ENCODE data around the gene DIRAS1.

The DIRAS1 gene, protein sequence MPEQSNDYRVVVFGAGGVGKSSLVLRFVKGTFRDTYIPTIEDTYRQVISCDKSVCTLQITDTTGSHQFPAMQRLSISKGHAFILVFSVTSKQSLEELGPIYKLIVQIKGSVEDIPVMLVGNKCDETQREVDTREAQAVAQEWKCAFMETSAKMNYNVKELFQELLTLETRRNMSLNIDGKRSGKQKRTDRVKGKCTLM

DNA sequence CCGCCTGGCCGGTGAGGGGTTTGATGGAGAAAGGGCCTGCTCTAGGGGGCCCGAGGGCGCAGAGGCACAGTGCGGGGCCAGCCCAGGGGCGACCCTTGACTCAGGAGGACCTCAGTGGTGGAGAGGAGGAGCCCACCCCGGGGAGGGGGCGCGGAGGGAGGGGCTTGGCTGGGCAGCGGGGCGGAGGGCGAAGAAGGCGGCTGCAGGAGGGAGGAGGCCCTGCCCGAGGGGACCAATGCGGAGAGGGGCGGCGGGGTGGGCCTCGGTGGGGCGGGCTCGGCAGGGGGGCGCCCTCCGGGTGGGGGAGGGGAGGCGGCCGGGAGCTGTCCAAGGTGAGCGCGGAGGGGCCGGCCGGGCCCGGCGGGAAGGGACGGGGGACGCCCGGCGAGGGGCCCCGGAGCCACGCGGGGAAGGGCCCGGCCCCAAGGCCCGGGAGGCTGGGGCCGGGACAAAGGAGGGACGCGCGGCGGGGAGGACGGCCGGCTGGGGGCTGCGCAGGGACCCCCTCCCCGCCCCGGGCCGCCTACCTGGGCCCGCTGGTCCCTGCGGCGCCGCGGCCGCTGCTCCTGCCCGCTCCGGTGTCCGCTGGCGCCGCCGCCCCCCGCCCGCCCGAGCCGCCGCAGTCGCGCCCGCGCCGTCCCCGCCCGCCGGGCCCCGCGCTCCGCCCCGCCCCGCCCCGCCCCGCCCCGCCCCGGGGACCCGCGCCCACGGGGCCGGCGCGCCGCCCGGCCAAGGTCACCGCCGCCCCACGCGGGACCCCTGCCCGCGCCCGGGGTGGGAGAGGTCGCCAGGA lies at the start of gene DIRAS1:
DIRAS1 (minus strand) TSS at position 596 of the 793 bp plus-strand sequence. CDS start 3,566 bp downstream, outside the sequence.
- no peak for DNase-seq

DNA sequence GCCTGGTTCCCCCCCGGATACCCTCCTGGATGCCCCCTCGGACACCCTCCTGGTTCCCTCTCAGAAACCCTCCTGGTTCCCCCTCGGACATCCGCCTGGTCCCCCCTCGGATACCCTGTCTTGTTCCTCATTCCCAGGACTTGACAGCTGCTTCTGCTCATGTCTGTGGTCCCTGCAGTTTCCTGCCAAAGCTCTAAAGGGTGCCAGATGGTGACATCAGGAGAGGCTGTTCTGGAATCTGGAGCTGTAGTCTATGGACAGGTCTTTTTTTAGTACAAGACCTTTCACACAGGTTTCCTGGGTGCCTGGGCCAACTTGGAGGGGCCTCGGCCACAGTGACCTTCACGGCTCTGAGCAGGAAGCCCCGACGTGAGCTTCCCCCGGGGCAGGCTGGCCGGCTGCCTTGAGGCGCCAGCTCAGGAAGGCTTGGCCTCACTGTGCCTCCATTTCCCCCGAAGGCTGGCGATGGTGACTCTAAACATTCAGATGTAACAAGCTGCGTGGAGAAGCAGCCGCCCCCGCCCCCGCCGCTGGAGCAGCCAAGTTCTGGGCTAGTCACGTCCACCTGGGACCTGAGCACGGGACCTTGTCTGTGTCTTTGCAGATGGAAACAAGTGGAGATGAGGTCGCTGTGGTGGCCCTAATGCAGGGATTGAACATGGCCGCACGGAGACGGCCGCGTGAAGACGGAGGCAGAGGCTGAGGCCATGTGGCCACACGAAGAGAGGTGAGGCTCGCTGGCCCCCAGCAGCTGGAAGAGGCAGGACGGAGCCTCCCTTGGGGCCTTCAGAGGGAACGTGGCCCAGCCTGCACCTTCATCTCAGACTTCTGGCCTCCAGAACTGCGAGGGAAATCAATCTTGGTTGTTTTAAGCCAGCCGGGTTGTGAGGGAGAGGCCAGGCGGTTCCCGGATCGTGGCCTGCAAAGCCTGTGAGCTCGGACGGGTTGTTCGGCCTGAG lies 49.2 kb upstream of the DIRAS1 start:
- no peak for DNase-seq

DNA sequence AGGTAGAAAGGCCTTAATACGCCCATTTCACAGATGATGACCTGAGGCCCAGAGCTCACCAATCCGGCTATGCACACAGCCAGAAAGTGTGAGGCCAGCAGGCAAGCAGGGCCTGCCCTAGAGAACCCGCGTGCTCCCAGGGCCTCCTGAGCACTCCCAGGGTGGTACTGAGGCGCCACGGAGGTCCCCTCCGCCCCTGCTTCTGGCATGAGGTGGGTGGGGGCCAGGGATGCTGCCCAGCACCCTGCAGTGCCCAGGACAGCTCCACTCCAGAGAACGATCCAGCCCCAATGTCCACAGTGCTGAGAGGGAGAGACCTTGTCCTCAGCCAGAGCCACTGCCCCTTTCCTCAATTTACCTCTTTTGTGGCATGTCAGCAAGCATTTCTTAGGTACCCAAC lies 48.0 kb upstream of the DIRAS1 start:
- no peak for DNase-seq

DNA sequence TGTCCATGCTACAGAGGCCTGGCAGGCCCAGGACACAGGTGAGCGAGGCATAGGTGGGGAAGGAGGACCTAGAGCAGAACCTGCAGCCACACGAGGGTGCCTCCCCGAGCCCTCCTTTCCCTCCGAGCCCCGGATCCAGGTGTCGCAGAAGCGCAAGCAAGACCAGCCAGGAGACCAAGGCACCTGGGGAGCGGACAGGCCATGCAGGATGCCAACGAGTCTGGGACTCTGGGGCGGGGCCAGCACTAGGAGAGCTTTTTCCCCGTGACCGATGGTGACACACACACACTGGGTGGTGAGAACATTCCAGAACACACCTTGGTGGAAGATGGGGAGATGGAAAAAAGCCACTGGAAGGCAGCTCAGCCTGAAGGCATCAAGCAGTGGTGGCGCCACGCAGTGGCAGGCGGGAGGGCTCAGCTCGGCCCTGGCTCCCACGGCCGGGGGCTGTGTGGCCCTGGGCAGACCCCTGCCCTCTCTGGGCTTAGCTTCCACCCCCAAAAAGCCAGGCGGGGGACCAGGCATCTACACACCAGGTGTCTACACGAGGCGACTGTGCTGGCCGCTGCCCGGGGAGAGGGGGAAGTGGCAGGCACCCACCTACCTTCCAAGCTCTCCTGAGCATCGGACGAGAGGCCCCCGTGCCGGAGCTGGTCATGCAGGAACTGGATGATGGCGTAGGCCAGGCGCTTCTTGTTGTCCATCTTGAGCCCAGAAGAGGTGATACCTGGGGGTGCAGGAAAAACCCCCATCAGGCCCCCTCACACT lies 47.4 kb upstream of the DIRAS1 start:
- DNase-seq = no peak

DNA sequence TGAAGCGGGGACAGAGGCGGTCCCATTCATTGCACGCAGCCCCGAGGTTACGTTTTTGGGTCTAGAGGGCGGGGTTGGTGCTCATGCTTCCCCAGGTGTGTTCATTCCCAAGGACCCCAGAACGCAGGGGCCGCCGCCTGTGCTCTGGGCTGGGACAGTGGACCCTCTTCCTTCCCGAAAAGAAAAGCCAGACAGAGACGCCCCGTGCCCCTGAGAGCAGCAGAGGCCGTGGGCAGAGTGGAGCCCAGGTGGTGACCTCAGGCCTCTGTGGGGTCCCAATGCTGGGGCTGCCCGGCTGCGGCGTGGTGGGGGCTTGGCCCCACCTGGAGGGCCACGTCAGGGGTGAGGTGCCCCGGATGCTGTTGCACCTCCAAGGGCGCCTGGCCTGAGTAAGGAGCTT lies 46.5 kb upstream of the DIRAS1 start:
- no peak for DNase-seq

DNA sequence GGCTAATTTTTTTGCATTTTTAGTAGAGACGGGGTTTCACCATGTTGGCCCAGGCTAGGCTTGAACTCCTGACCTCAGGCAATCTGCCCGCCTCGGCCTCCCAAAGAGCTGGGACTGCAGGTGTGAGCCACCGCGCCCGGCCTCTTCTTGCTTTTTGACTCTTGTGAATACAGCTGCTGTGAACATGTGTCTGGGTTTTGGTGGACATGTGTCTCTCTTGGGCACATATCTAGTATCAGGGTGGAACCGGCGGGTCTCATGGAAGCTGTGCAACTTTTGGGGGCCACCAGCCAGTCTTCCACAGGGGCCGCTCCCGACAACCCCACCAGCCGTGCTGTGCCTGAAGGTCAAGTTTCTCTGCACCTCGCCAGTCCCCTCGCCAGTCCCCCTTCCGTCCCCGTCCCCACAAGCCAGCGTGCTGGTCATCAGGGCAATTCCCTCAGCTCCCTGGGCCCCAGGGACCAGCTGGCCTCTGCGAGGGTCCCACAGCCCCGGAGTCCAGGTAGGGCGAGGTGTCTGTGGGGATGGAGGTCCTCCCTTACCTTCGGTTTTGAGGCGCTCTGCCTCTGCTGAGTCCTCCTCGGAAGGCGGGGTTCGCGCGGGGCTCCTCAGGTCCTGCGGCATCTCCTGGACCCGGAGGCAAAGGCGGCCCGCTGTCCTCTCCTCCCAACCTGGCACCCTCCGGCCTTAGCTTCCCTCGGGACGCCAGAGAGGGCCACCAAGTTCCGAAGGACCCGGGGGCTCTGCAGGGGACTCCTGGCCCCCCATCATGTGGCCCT lies 45.6 kb upstream of the DIRAS1 start:
- DNase-seq = no peak

DNA sequence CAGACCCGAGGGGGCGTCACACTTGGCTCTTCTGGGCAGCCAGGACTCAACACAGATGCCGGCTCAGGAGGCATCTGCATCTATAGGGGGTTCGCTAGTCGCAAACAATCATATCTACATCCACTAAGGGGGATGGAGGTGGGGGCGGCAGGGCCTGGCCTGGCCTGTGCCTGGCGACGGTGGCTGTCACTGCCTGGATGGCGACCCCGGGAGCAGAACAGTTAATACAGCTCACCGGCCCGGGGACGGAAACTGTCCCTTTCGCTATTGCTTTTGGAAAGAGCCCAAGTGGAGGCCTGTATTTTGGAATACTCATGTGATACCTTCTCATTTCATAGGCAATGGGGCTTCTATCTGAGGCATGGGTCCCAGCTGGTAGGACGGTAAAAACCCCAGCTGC lies 44.2 kb upstream of the DIRAS1 start:
- DNase-seq = no peak

DNA sequence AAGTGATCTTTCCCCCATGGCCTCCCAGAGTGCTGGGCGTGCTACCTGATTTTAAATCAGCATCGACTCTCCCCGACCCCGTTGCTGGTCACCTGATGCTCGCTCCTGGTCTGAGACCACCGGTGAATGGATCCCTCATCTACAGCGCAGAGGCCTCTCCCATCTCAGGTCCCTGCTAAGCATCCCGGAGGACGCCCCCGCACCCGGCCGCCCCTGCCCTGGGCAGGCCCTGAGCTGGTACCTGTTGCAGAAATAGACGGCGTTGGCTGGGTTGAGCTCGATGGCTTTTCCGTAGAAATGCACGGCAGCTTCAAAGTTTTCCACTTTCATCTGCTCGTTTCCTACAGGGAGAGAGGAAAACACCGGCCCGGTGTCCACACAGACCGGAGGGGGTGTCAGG lies 43.8 kb upstream of the DIRAS1 start:
- DNase-seq = no peak

DNA sequence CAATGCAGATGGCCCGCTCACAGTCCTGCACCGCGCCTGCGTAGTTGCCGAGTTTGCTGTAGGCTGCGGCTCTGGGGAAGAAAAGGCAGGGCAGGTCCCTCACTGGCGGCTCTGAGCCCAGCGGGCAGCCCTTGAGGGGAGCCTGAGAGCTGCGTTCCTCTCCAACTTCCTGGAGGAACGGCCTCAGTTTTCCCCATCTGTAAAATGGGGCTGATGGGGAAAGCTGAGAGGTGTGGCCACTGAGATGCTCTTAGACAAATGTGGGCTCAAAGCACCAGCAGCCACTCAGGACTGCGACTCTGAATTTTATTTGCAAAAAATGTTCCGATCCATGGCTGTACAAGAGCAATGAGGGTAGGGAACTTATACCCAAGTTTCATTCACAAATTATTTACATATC lies 42.5 kb upstream of the DIRAS1 start:
- DNase-seq = no peak

DNA sequence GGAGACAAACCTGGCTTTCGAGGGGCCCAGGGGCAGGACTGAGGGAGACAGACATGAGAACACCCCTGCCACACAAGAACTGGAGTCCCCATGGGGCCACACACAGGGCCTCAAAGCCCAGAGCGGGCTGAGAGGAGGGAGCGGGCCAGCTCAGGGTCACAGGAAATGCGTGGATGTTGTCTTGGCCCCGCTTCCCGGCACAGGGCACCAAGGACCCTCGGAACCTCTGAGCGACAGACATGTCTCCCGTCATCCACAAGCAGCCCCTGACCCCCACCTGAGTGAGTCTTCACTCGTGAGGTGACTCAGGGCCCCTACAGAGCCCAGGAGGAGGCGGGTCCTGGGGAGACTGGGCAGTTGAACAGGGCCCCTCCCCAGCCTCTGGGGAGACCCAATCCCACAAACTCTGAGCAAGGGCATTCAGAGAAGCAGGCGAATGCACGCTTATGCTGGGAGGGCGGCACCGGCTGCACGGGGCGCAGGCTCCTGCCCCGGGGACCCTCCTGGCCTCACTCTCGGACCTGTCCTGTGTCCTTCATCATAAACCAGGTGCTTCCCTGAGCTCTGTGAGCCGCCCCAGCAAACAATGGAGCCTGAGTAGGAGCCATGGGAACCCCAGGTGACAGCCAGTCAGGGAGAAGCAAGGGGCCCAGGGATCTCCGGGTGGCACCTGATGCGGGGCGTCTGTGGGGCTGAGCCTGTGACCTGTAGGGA lies 41.8 kb upstream of the DIRAS1 start:
- DNase-seq = no peak

DNA sequence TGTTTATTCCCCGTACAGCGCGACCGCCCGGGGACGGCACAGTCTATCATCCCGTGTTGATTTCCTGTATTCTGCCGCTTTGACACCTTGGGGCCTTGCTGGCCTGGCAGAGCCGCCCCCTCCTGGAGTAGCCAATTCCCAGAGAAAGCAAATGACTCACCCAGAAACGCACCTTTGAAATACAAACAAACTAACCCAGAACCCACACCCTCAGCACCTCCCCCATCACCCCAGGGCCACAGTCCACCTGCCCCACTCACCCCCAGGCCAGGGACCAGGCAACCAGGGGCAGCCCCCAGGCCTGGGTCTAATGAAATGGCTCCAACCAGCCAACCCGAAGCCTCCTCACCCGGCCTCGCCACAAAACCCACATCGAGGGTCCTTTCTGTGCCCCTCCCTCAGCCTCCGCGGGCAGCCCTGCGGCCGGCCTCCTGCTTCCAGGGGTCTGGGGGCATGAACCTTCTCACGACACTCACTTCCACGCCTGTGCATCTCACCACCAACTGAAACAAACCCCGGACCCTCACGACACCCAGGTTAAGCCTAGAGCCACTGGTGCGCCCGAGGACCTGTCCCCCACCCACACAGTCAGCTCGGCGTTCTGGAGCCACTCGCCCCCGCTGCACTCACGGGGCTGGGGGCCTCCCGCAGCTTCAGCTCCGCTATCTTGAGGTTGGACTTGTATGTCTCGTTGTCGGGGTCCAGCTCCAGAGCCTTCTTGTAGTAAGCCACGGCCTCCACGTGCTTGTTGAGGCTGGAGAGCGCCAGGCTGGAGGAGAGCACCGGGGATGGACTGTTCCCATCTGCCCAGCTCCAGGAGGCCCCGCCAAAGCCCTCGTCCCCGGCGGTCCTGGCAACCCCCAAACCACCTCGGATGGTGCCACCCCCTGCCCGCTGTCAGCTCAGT lies 41.0 kb upstream of the DIRAS1 start:
- DNase-seq = no peak

DNA sequence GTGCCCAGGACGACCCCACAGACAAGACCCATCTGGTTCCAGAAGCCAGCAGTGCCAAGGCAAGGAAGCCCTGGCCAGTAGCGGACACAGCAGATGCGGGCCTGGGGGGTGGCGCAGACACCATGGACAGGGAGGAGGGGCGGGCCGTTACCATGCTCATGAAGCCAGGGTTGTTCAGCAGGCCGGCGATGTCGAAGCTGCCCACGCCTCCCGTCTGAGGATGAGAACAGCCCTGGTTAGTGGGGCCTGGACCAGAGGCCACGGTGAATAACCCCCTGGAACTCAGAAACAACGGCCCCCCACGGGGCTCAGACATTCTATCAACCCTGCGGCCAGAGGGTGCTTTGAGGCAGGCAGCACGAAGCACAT lies 40.1 kb upstream of the DIRAS1 start:
- no peak for DNase-seq

DNA sequence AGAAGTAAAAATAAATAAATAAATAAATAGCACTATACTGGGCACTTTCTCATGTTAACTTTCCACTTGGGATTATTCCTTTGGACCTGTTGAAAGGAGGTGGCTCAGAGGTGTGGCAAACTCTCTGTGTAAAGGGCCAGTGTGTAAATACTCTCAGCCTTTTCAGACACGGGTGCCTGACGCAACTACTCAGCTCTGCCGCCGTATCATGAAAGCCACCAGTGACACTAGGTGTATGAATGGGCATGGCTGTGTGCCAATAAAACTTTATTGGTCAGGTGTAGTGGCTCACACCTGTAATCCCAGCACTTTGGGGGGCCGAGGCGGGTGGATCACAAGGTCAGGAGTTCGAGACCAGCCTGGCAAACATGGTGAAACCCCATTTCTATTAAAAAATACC lies 38.8 kb upstream of the DIRAS1 start:
- DNase-seq = no peak

DNA sequence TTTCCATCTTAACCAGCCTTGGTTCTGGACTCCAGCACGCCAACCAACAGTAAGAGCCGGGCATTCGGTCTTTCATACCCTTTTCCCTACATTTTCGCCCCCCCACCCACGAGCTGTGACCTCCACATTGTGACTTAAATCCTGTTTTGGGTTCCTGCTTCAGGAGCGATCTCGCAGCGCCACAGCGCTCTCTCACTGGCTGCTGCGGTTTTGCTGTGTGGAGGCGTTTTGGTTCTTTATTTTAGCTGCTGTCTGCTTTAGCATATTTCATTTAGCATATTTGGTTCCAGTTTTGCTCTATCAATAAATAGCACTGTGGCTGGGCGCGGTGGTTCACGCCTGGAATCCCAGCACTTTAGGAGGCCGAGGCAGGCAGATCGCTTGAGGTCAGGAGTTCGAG lies 38.2 kb upstream of the DIRAS1 start:
- no peak for DNase-seq

DNA sequence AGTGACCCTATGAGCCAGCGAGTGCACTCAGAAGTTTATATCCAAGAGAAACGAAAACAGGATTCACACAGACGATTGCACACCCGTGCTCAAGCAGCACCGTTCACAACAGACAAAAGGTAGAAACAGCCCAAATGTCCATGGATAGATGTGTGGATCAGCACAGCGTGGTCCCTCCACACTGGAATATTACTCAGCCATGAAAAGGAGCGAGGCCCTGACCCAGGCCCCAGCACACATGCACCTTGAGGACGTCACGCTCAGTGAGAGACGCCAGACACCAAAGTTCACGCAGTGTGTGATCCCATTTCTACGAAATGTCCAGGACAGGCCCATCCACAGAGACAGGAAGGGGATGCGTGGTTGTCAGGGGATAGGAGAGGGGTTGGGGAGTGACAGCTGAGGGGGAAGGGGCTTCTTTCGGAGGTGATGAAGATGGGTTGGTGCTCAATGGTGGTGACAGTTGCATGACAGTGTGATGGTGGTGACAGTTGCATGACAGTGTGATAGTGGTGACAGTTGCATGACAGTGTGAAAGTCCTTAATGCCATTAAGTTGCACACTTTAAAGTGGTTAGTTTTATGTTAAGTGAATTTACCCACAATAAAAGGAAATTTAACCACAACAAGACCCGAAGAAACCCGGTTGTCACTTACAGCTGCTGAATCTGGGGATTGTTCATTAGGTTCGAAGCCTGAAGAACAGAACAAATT lies 37.6 kb upstream of the DIRAS1 start:
- no peak for DNase-seq

DNA sequence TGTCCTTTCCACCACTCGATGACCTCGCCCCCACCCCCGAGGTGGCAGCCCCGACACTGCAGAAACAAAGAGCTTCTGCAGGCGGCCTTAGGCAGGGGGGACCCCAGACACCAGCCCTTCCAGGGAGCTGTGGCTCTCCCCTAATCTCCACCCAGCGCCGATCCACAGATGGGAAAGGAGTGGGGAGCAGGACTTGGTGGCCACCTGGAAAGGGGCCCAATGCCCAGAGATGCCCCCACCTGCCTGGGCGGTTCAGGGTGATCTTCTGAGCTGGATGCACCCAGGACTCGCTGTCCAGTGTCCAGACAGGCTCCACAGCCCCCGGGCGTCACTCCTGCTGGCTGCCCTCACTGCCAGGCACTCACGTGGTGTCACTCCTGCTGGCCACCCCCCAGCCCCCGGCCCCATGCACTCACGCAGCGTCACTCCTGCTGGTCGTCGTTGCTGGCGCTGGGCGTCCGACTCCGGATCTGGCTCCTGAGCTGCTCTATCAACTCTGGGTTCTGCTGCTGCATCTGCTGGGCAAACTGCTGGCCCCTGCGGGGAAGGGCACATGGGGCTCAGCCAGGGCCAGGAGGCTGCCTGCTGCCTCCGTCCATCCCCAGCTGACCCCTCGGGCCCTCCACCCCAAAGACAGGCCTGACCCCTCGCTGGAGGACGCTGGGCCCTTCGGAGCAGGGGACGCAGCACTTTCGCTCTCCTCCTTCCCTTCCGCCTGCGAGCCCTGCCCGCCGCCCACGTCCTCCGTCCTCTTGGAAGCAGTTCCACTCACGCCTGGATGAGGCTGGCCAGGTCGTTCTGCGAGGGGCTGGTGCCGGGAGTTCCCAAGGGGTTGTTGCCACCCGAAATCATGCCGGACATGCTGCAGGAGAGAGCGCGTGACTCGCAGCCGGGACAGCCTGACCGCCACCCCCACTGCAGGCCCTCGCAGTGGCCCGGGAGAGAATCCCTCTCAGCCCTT lies 36.0 kb upstream of the DIRAS1 start:
- no peak for DNase-seq

DNA sequence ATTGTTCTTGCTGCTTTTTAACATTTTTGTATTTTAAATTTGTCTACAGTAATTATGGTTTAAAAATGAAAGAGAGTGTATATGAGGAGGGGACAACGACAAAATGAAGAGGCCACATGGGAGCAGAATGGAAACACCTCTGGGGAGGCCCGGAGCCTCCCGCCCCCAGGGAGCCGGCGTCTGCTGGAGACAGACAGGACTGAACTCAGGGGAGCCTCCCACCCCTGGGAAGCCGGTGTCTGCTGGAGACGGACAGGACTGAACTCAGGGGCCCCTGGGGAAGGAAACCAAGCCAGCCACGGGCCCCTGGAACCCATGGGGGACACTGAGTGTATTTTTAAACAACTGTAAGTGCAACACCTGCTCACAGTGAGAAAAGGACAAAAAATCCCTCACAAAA lies 35.3 kb upstream of the DIRAS1 start:
- DNase-seq = no peak

DNA sequence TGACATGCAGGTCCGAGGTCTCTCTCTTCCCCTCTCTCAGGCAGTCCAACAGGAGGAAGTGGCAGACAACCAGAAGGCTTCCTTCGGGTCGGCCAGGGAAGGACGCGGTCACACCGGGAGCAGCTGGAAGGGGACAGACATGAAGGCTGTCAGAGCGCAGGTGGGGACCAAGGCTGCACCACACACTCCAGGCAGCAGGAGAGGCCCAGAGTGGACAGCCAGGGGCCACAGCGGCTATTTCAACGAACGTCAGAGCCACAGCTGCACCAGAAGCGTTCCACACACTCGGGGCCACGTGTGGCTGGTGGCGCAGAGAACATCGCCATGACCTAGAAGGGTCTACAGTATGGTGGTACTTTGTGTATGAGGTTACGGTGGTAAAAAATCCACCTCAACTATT lies 34.6 kb upstream of the DIRAS1 start:
- no peak for DNase-seq

DNA sequence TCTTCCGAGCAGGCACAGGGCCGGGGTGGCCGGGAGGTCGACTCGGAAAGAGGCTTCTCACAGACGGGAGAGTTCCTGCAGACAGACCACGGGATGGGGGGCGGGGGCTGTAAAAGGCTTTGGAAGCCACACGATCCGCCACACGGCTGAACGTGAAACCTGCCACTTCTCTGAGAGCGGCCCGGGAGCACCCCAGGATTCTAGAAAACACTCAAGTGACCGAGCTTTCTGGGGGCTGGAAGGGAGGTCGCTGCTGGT lies 34.2 kb upstream of the DIRAS1 start:
- no peak for DNase-seq
